Lower lobe of right lung (tissue), 2 donors: ENCODE data around the gene LIPT1. TPM values are rescaled to one million over a fixed set of nuclear protein-coding genes. Genes with fewer than 3 reads are reported as not detected.

Experiments
- ATAC-seq, 2 donors: fragments of 200-7000 bp; cut with Tn5 transposase; one replicate each; pipeline ENCODE4 v1.9.1; 2020 to 2022; ENCODE audit warnings: mild to moderate bottlenecking in 2 of 2, moderate library complexity in 2 of 2
- DNase-seq: peaks from one replicate; pipeline ENCODE4 v3.0.0-alpha.2; 2020
- H3K27ac ChIP-seq: fragments of 200-600 bp; one replicate; pipeline ENCODE4 v1.8.0; 2022
- H3K27me3 ChIP-seq: fragments of 200-600 bp; one replicate; pipeline ENCODE4 v1.8.0; 2022; ENCODE audit warnings: low read depth
- H3K36me3 ChIP-seq: fragments of 200-600 bp; one replicate; pipeline ENCODE4 v1.8.0; 2022; ENCODE audit warnings: mild to moderate bottlenecking
- H3K4me1 ChIP-seq: fragments of 200-600 bp; one replicate; pipeline ENCODE4 v1.8.0; 2022
- H3K4me3 ChIP-seq: fragments of 200-600 bp; one replicate; pipeline ENCODE4 v1.8.0; 2022; ENCODE audit warnings: mild to moderate bottlenecking
- H3K9me3 ChIP-seq: fragments of 200-600 bp; one replicate; pipeline ENCODE4 v1.8.0; 2022
- intact Hi-C: fragments of 100-400 bp; cut with DNase I; formaldehyde crosslinking; loops from one replicate; pipeline ENCODE4 v1.11.0; 2022
- total RNA-seq: library from RNA; stranded (reverse); fragmentation: NEBNext Ultra II Directional; extraction: Animal tissue kit (Norgen Biotek cat#: 25700); gene quantifications from one replicate; pipeline ENCODE4 v1.2.1, GENCODE V29; 2021
- TF ChIP-seq, protein P1 (sequence below): fragments of 200-600 bp; IDR thresholded peaks from one replicate; pipeline ENCODE4 v1.8.0; 2022; ENCODE audit warnings: antibody characterized with exemption, mild to moderate bottlenecking
- donor health status: DM: no; HTN: yes; CAD: no; lungs with severe emphysema.

LIPT1 gene
- total RNA-seq, 1 donor from 2014 or later, result 6.2 TPM

DNA sequence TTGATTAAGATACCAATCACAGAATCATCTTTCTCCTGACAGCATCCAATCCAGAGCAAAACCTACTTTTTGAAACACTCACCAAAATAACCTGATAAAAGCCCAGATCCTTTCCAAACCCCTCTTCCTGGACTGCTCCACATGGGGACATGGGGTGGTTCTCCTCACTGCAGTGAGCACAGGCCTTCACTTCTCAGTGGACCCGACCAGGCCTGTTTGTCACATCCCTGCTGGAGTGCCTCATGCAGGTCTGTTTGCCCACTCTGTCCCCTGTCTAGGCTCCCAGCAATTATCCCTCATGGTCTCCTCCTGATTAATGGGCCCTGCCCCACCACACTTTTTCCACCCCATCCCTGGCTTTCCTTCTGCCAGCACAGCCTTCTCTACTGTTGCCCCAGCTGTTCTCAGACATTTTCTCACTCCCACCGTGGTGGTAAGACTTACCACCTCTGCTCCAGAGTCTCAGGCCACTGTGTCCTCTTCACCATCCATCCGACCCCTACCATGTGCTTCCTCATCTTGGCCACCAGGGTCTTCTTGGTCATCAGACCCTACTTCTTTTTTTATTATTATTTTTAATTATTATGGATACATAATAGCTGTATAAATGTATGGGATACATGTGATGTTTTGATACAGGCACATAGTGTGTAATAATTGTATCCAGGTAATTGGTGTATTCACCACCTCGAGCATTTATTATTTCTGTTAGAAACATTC, 47.4 kb downstream of the LIPT1 start:
- no peaks in the 10 kb centered on the region for H3K9me3 ChIP-seq
- ATAC-seq (no peak), DNase-seq (no peak)
- TF ChIP-seq, protein P1, sequence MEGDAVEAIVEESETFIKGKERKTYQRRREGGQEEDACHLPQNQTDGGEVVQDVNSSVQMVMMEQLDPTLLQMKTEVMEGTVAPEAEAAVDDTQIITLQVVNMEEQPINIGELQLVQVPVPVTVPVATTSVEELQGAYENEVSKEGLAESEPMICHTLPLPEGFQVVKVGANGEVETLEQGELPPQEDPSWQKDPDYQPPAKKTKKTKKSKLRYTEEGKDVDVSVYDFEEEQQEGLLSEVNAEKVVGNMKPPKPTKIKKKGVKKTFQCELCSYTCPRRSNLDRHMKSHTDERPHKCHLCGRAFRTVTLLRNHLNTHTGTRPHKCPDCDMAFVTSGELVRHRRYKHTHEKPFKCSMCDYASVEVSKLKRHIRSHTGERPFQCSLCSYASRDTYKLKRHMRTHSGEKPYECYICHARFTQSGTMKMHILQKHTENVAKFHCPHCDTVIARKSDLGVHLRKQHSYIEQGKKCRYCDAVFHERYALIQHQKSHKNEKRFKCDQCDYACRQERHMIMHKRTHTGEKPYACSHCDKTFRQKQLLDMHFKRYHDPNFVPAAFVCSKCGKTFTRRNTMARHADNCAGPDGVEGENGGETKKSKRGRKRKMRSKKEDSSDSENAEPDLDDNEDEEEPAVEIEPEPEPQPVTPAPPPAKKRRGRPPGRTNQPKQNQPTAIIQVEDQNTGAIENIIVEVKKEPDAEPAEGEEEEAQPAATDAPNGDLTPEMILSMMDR, result peak; percentile 9
- H3K36me3 ChIP-seq, result peaks cover 12% of the 10 kb centered on the region
- intact Hi-C loops, result no loop called here
- no peak overlapping the region for H3K27ac ChIP-seq
- no peaks in the 10 kb centered on the region for H3K27me3 ChIP-seq
- H3K4me1 ChIP-seq, result no peaks in the 10 kb centered on the region
- no peak overlapping the region for H3K4me3 ChIP-seq

DNA sequence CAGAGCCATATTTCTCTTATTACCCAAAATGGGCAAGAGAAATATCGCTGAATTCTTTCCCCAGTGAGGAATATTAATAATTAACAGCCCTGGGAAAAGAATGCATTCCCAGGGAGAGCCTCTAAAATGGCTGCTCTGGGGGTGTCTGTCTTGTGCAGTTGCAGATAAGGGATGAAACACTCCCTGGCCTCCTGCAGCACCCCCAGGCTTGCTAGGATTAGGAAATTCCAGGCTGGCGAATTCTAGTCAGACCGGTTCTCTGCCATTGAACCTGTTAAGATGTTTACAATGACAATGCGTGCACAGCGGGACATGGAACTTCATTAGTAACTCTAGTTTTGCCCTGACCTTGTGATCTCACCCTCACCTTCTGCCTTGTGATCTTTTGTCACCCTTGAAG, 50.7 kb downstream of the LIPT1 start:
- intact Hi-C loops, result no loop called here
- ATAC-seq (no peak), DNase-seq (no peak)

More for the DNA sequence above, 50.7 kb downstream of the LIPT1 start:
- H3K27me3 ChIP-seq, result no peaks in the 10 kb centered on the region
- H3K36me3 ChIP-seq, result no peaks in the 10 kb centered on the region
- no peaks in the 10 kb centered on the region for H3K9me3 ChIP-seq
- TF ChIP-seq, protein P1, result no peak
- no peak overlapping the region for H3K27ac ChIP-seq
- no peak overlapping the region for H3K4me3 ChIP-seq
- no peaks in the 10 kb centered on the region for H3K4me1 ChIP-seq

Other genes starting within 250 kb of the LIPT1 start
- 17.8 TPM for gene CRACDL, start 218.7 kb upstream of the LIPT1 start, total RNA-seq
- gene C2orf15, start 13.3 kb upstream of the LIPT1 start, total RNA-seq, result 1.5 TPM
- gene TSGA10, start within 50 bp of the LIPT1 start, total RNA-seq, result 9.9 TPM
- 28.1 TPM for gene MITD1, start 26.1 kb downstream of the LIPT1 start, total RNA-seq
- 19.4 TPM for gene MRPL30, start 26.2 kb downstream of the LIPT1 start, total RNA-seq
- gene LYG2, start 100.7 kb downstream of the LIPT1 start, total RNA-seq, result not detected
- gene LYG1, start 146.2 kb downstream of the LIPT1 start, total RNA-seq, result 1.0 TPM
- gene TXNDC9, start 181.4 kb downstream of the LIPT1 start, total RNA-seq, result 23.4 TPM
- 31.0 TPM for gene EIF5B, start 182.4 kb downstream of the LIPT1 start, total RNA-seq